IMR-90 (cell line): ENCODE measurements around the gene DLG4. TPM values are rescaled to one million over a fixed set of nuclear protein-coding genes. Genes with fewer than 3 reads are reported as not detected.
A peak's percentile ranks its signal among the peaks of the same experiment; 100 is the strongest.

Source experiments
- ATAC-seq: fragments of 200-7000 bp; cut with Tn5 transposase; 2 replicates; pipeline ENCODE4 v1.9.1; 2020; ENCODE audit warnings: low read depth, mild to moderate bottlenecking, moderate library complexity
- BruUV-seq: library from RNA; stranded (reverse); fragments of 400-500 nt; replicated peaks from 2 replicates; lab custom pipeline; 2021; lab: Mats Ljungman, UMichigan
- CTCF ChIA-PET: fragments of 300-600 bp; formaldehyde crosslinking; extraction: SDS; loops from one replicate; lab custom pipeline; 2021; ENCODE audit warnings: antibody characterized with exemption; lab: Yijun Ruan, JAX
- POLR2A ChIA-PET: fragments of 300-600 bp; sonication (Branson Sonifier 250); formaldehyde crosslinking; loops from one replicate; lab custom pipeline; 2022; ENCODE audit warnings: antibody characterized with exemption; ENCODE audit not compliant: unreplicated experiment; lab: Charles Lee
- DNase-seq: peaks from one replicate; pipeline ENCODE4 v3.0.0; 2013
- H2AFZ ChIP-seq: replicated peaks from 2 replicates; pipeline ENCODE3; 2013; ENCODE audit warnings: low read length, mild to moderate bottlenecking; ENCODE audit not compliant: poor library complexity
- H2AK5ac ChIP-seq: 2 replicates; pipeline ENCODE4 v1.6.1; 2013; ENCODE audit warnings: low read depth, low read length, inconsistent platforms
- H2AK9ac ChIP-seq: replicated peaks from 2 replicates; pipeline ENCODE3; 2013; ENCODE audit warnings: mild to moderate bottlenecking, low read depth, low read length, moderate library complexity; ENCODE audit not compliant: poor library complexity
- H2BK120ac ChIP-seq: 2 replicates; pipeline ENCODE4 v1.6.1; 2013; ENCODE audit warnings: low read depth, low read length, inconsistent platforms
- H2BK15ac ChIP-seq: 3 replicates; pipeline ENCODE4 v1.6.1; 2013; ENCODE audit warnings: low read depth, low read length, inconsistent platforms
- H2BK20ac ChIP-seq: 2 replicates; pipeline ENCODE4 v1.6.1; 2013; ENCODE audit warnings: low read depth, mild to moderate bottlenecking, inconsistent platforms, low read length, moderate library complexity
- H2BK5ac ChIP-seq: 2 replicates; pipeline ENCODE4 v1.6.1; 2013; ENCODE audit warnings: mild to moderate bottlenecking, low read depth, low read length, inconsistent platforms; ENCODE audit not compliant: poor library complexity, severe bottlenecking
- H3K14ac ChIP-seq: replicated peaks from 2 replicates; pipeline ENCODE4 v1.6.1; 2013; ENCODE audit warnings: low read depth, low read length, inconsistent platforms
- H3K18ac ChIP-seq: 2 replicates; pipeline ENCODE4 v1.6.1; 2013; ENCODE audit warnings: low read depth, low read length, control low read depth
- H3K23ac ChIP-seq: 2 replicates; pipeline ENCODE4 v1.6.1; 2013; ENCODE audit warnings: low read depth, low read length, inconsistent platforms
- H3K27ac ChIP-seq: 2 replicates; pipeline ENCODE4 v1.5.1; 2013; ENCODE audit warnings: mild to moderate bottlenecking, control low read depth, low read length; ENCODE audit not compliant: insufficient read depth
- H3K27me3 ChIP-seq: 2 replicates; pipeline ENCODE4 v1.6.1; 2013; ENCODE audit warnings: low read length; ENCODE audit not compliant: control insufficient read depth, insufficient read depth
- H3K36me3 ChIP-seq: 2 replicates; pipeline ENCODE4 v1.6.1; 2013; ENCODE audit warnings: low read length, mixed read lengths; ENCODE audit not compliant: control insufficient read depth, insufficient read depth
- H3K4ac ChIP-seq: 2 replicates; pipeline ENCODE4 v1.6.1; 2013; ENCODE audit warnings: low read depth, low read length, inconsistent platforms
- H3K4me1 ChIP-seq: 2 replicates; pipeline ENCODE4 v1.6.1; 2013; ENCODE audit warnings: low read length, mixed read lengths; ENCODE audit not compliant: control insufficient read depth, insufficient read depth
- H3K4me2 ChIP-seq: 2 replicates; pipeline ENCODE4 v1.6.1; 2013; ENCODE audit warnings: low read depth, mild to moderate bottlenecking, control low read depth, low read length, moderate library complexity
- H3K4me3 ChIP-seq: 2 replicates; pipeline ENCODE4 v1.5.1; 2013; ENCODE audit warnings: low read depth, mild to moderate bottlenecking, control low read depth, low read length, moderate library complexity; ENCODE audit not compliant: insufficient read depth
- H3K56ac ChIP-seq: 2 replicates; pipeline ENCODE4 v1.6.1; 2013; ENCODE audit warnings: low read length, inconsistent platforms; ENCODE audit not compliant: insufficient read depth; ENCODE audit errors: extremely low read depth
- H3K79me1 ChIP-seq, 2 experiments: 2 replicates each; pipeline ENCODE4 v1.6.1; 2013; ENCODE audit warnings: low read length in 2 of 2, inconsistent platforms in 1 of 2, low read depth in 1 of 2
- H3K9ac ChIP-seq: 2 replicates; pipeline ENCODE4 v1.6.1; 2013; ENCODE audit warnings: low read depth, low read length, control low read depth
- H3K9me1 ChIP-seq: 2 replicates; pipeline ENCODE4 v1.6.1; 2013; ENCODE audit warnings: low read length, inconsistent platforms; ENCODE audit not compliant: insufficient read depth
- H3K9me3 ChIP-seq: 2 replicates; pipeline ENCODE4 v1.6.1; 2013; ENCODE audit warnings: low read length; ENCODE audit not compliant: control insufficient read depth, insufficient read depth
- H4K20me1 ChIP-seq: 2 replicates; pipeline ENCODE4 v1.6.1; 2013; ENCODE audit warnings: low read length, inconsistent platforms; ENCODE audit not compliant: insufficient read depth
- H4K5ac ChIP-seq: 2 replicates; pipeline ENCODE4 v1.6.1; 2013; ENCODE audit warnings: mild to moderate bottlenecking, low read depth, low read length, control low read depth
- H4K8ac ChIP-seq, 2 experiments: 2 replicates each; pipeline ENCODE4 v1.6.1; 2013; ENCODE audit warnings: low read depth in 2 of 2, low read length in 2 of 2, control low read depth in 1 of 2, inconsistent platforms in 1 of 2
- H4K91ac ChIP-seq: 2 replicates; pipeline ENCODE4 v1.6.1; 2013; ENCODE audit warnings: low read depth, low read length, inconsistent platforms; ENCODE audit not compliant: insufficient read depth
- BHLHE40 ChIP-seq: fragments of 150-350 bp; IDR thresholded peaks from 2 replicates; pipeline ENCODE4 v1.6.1; 2016; ENCODE audit warnings: mild to moderate bottlenecking, low read depth, low read length
- CHD1 ChIP-seq: IDR thresholded peaks from 2 replicates; pipeline ENCODE4 v1.6.1; 2012; ENCODE audit warnings: low read depth, low read length, improper control_type of control experiment
- CTCF ChIP-seq: conservative IDR thresholded peaks from 2 replicates; pipeline ENCODE4 v1.5.1; 2012; ENCODE audit warnings: mild to moderate bottlenecking, low read depth, low read length, improper control_type of control experiment
- ELK1 ChIP-seq: fragments of 150-350 bp; IDR thresholded peaks from 2 replicates; pipeline ENCODE4 v1.6.1; 2016; ENCODE audit warnings: low read depth, mild to moderate bottlenecking, low read length, moderate library complexity, borderline replicate concordance
- FOS ChIP-seq: fragments of 150-350 bp; IDR thresholded peaks from 2 replicates; pipeline ENCODE4 v1.6.1; 2016; ENCODE audit warnings: low read depth, low read length
- MAZ ChIP-seq: IDR thresholded peaks from 2 replicates; pipeline ENCODE4 v1.6.1; 2012; ENCODE audit warnings: low read depth, mild to moderate bottlenecking, low read length, improper control_type of control experiment, moderate library complexity, borderline replicate concordance
- MXI1 ChIP-seq: IDR thresholded peaks from 2 replicates; pipeline ENCODE4 v1.6.1; 2012; ENCODE audit warnings: low read depth, mild to moderate bottlenecking, low read length, moderate library complexity, borderline replicate concordance
- NFE2L2 ChIP-seq: fragments of 150-350 bp; IDR thresholded peaks from 2 replicates; pipeline ENCODE4 v1.6.1; 2016; ENCODE audit warnings: low read depth, mild to moderate bottlenecking, low read length
- POLR2A ChIP-seq: IDR thresholded peaks from 2 replicates; pipeline ENCODE4 v1.6.1; 2012; ENCODE audit warnings: mild to moderate bottlenecking, low read depth, low read length
- RAD21 ChIP-seq: IDR thresholded peaks from 2 replicates; pipeline ENCODE4 v1.6.1; 2012; ENCODE audit warnings: low read length, improper control_type of control experiment
- RCOR1 ChIP-seq: IDR thresholded peaks from 2 replicates; pipeline ENCODE4 v1.6.1; 2012; ENCODE audit warnings: mild to moderate bottlenecking, low read length, improper control_type of control experiment; ENCODE audit not compliant: insufficient replicate concordance
- RFX5 ChIP-seq: IDR thresholded peaks from 2 replicates; pipeline ENCODE4 v1.8.0; 2012; ENCODE audit warnings: low read depth, mild to moderate bottlenecking, low read length, moderate library complexity
- SMC3 ChIP-seq: fragments of 150-350 bp; IDR thresholded peaks from 2 replicates; pipeline ENCODE4 v1.6.1; 2016; ENCODE audit warnings: low read depth, mild to moderate bottlenecking, antibody characterized with exemption, low read length, moderate library complexity
- WGBS, 2 experiments: methylation state at CpG; one replicate each; pipeline versions ENCODE4 v1.1.5 to v1.1.7; 2013; ENCODE audit warnings: missing lambda C conversion rate in 2 of 2; ENCODE audit not compliant: insufficient read length in 1 of 2; ENCODE audit errors: extremely low coverage in 2 of 2; 5-methylcytosine and 5-hydroxymethylcytosine counted together
- dilution Hi-C: fragments of 300-500 bp; cut with HindIII; formaldehyde crosslinking; loops from one replicate; pipeline ENCODE4 v1.14.3; 2018; ENCODE audit warnings: low sequenced_read_pairs; ENCODE audit not compliant: unreplicated experiment
- in situ Hi-C: fragments of 300-500 bp; cut with MboI; formaldehyde crosslinking; loops from 3 replicates; pipeline ENCODE4 v1.14.3; 2019; ENCODE audit warnings: low sequenced_read_pairs, inconsistent platforms, mixed read lengths
- intact Hi-C: fragments of 100-400 bp; cut with micrococcal nuclease; formaldehyde crosslinking; loops from 2 replicates; pipeline ENCODE4 v1.10.0; 2022
- polyA plus RNA-seq, 3 experiments: library from polyadenylated mRNA; depleted of rRNA; stranded (reverse); fragments of >200 nt; gene quantifications; 2 replicates each; pipeline ENCODE4 v1.2.3, GENCODE V29; 2012; ENCODE audit warnings: low replicate concordance in 1 of 3
- total RNA-seq: library from RNA; depleted of rRNA; stranded (reverse); fragments of >200 nt; gene quantifications from 2 replicates; pipeline ENCODE4 v1.2.3, GENCODE V29; 2012

DLG4 gene
- total and polyA plus RNA-seq, 2 of the 4 experiments (the other 2 are of a cell fraction) = 8.2 to 30.5 TPM

- H4K20me1 ChIP-seq = peaks cover 3% of the 10 kb centered on the region; the same call in 1 of the 2 replicates
- H2AK9ac ChIP-seq = peak overlapping the region; percentile 65
- H4K8ac ChIP-seq = no peak overlapping the region; a peak in 1 of 4 replicates
- no peaks in the 10 kb centered on the region for H3K36me3 ChIP-seq
- peaks cover 13% of the 10 kb centered on the region; the same call in 1 of the 2 replicates for H3K9me1 ChIP-seq
- dilution Hi-C loops = no loop called here
- H2BK20ac ChIP-seq = no peak overlapping the region
- peak overlapping the region; percentile 51; the same call in 1 of the 2 replicates for H3K23ac ChIP-seq
- 95 to 100% methylated on average over 4 to 5 of the region's 5 CpGs for WGBS, 2 experiments
- H2BK15ac ChIP-seq = no peak overlapping the region
- H4K91ac ChIP-seq = no peak overlapping the region
- peak overlapping the region; percentile 18; the same call in 1 of the 2 replicates for H2AK5ac ChIP-seq
- ChIA-PET POLR2A (no interaction called here), CTCF (no interaction called here)
- no peak for TF ChIP-seq CHD1
- no peak for TF ChIP-seq RAD21
- TF ChIP-seq MXI1 = no peak
- TF ChIP-seq RCOR1 = no peak
- TF ChIP-seq SMC3 = no peak
- TF ChIP-seq RFX5 = no peak
- TF ChIP-seq POLR2A = no peak
- no peak for TF ChIP-seq CTCF
- TF ChIP-seq FOS = no peak
- no peak for TF ChIP-seq MAZ
- TF ChIP-seq BHLHE40 = no peak
- TF ChIP-seq ELK1 = no peak
- no peak for TF ChIP-seq NFE2L2
- intact Hi-C loops = no loop called here
- H3K4me1 ChIP-seq = peaks cover 2% of the 10 kb centered on the region; the same call in 1 of the 2 replicates
- no peak overlapping the region for H3K14ac ChIP-seq
- no peak overlapping the region for H4K5ac ChIP-seq
- no TSS peak for BruUV-seq
- no peak overlapping the region for H3K4ac ChIP-seq
- no peak for DNase-seq
- H2BK120ac ChIP-seq = no peak overlapping the region
- no peaks in the 10 kb centered on the region for H3K27me3 ChIP-seq
- H3K27ac ChIP-seq = no peak overlapping the region
- H3K9ac ChIP-seq = no peak overlapping the region
- in situ Hi-C loops = no loop called here
- no peaks in the 10 kb centered on the region for H3K9me3 ChIP-seq
- H3K79me1 ChIP-seq = no peaks in the 10 kb centered on the region
- H2BK5ac ChIP-seq = peak overlapping the region; percentile 83
- no peak overlapping the region for H3K4me2 ChIP-seq
- H3K4me3 ChIP-seq = no peak overlapping the region
- no peak for ATAC-seq
- H2AFZ ChIP-seq = no peak overlapping the region
- H3K18ac ChIP-seq = no peak overlapping the region
- H3K56ac ChIP-seq = no peak overlapping the region
These were observed 44.3 kb downstream of the DLG4 start for GRCh38 chr17:7175330-7175733.
